ENCODE measurements around the gene GKN1.
"Not testable (repeated sequence)": the region's sequence is repeated elsewhere in the genome, so short reads cannot be mapped to it uniquely, and the experiment has no call there.

GKN1 gene

DNA sequence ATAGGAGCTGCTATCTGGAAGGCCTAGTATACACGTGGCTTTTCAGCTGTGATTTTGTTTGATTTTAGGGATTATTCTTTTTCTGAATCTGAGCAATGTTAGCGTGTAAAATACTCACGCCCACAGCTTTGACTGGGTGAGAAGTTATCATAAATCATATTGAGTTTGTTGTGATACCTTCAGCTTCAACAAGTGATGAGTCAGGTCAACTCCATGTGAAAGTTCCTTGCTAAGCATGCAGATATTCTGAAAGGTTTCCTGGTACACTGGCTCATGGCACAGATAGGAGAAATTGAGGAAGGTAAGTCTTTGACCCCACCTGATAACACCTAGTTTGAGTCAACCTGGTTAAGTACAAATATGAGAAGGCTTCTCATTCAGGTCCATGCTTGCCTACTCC lies at the start of gene GKN1:
Gene GKN1 (plus strand): TSS at position 386 of the 400 bp plus-strand sequence. CDS start 42 bp downstream, outside the sequence.
- no peak for DNase-seq

DNA sequence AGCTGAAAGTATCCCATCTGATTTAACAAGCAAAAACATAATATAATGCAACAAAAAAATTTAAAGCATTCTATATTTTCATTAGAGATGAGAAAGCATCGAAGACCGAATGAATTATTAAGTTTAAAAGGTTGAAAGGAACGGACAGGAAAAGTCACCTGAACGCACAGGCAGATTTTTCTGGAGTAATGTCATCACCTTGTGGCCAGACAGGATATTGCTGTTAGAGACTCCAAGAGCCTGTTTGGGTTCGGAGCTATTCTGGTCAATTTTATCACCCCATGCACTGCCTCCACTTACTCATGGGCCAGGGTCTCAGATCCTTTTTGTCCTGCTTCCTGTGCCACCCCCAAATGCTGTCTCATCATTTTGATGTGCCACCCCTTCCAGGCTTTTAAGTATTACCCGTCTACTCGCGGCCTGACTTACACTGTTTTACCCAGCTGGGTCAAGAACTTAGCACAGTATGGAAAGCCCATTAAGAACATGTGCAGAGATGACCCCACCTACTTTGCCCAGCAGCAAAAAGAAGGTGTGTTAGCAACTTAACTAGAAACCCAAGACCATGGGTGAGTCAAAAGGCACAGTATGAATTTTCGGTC lies 49.0 kb upstream of the GKN1 start:
- peak; percentile 54 to 79 for DNase-seq

DNA sequence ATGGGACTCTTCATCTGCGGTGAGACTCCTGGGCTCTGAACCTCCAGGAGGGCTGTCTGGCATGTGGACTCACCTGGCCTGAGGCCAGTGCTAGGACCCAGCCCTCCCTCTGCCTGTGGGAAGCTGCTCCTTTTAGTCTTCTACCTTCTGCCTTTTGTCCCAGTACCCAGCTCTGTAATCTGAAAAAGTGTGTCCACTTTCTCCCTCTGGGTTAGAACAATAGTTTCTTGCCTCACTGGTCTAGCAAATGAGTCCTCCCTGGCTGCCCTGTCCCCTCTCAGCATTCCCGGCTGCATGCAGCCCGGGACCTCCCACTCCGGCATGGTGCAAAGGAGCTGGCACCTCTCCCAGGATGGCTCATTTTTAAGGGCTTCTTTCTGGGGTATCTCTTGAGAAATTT lies 47.6 kb upstream of the GKN1 start:
- no peak for DNase-seq

DNA sequence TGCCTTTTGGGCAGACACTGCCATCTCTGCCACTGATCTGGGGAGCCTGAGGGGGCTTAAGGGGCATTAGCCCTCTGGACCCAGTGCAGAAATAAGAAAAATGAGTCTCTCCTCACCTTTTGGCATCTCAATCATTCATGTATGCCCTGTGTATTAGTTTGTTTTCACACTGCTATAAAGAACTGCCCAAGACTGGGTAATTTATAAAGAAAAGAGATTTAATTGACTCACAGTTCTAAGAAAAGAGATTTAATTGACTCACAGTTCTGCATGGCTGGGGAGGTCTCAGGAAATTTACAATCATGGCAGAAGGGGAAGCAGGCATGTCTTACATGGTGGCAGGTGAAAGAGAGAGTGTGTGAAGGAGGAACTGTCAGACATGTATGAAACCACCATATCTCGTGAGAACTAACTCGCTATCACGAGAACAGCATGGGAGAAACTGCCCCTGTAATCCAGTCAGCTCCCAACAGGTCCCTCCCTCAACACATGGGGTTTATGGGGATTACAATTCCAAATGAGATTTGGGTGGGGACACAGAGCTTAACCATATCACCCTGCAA lies 43.2 kb upstream of the GKN1 start:
- no peak for DNase-seq

GRCh38 chr2:68931799-68932198 lies 42.6 kb upstream of the GKN1 start:
- no peak for DNase-seq

DNA sequence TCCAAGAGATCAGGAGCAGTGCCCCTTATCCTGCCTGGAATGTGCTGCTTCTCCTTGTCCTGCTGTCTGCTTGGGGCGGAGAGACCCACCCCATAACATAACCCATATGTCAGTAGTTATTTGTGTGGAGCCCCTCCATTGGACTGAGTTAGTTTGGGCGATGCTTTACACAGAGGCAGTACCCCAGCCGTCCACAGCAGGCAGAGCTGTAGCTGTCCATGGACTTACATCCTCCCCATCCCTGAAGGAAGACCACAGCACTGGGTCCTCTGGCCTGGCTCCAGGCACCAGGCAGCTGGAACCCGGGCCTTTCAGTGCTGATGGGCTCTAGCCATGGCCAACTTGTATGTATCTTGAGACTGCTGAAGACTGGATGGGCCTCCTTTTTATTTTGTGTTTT lies 42.0 kb upstream of the GKN1 start:
- no peak for DNase-seq

DNA sequence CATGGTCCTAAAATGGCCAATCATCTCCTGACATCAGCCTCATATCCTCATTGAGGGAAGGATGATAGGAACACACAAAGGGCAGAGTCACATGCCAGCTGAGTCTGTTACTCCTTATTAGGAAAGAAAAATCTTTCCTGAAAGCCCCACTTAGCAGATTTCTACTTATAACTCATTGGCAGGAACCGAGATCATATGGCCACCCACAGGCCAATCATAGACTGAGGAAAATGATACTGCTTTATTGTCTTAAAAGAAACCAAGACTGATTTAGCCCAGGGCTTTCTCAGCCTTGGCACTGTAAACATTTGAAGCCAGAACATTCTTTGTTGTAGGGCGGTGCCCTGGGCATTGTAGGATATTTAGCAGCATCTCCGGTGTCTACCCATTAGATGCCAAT lies 40.4 kb upstream of the GKN1 start:
- DNase-seq = no peak

GRCh38 chr2:68935471-68935870 lies 39.0 kb upstream of the GKN1 start:
- no peak for DNase-seq

- DNase-seq = no peak
These were observed 38.0 kb upstream of the GKN1 start for GRCh38 chr2:68936427-68936826.

DNA sequence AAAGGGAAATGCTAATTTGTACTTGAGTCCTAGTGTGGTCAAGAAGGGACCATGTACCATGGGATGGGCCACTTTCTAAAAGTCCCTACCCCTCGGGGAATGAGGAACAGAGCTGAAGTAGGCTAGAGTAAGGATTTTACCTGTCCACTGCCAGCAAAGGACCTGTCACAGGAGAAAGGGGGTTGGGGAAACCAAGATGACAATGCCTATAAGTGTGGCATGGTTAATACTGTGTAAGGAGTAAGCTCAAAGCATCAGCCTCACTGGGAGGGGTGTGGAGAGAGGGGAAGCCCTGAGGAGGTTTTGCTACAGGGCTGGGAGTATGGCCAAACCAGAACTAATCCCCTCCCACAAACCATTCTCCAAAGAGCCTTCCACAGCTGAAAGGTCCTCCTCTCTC lies 37.5 kb upstream of the GKN1 start:
- no peak for DNase-seq

GRCh38 chr2:68937346-68938055 lies 36.9 kb upstream of the GKN1 start:
- DNase-seq = no peak

- no peak for DNase-seq
These were observed 35.5 kb upstream of the GKN1 start for GRCh38 chr2:68938938-68939337.

DNA sequence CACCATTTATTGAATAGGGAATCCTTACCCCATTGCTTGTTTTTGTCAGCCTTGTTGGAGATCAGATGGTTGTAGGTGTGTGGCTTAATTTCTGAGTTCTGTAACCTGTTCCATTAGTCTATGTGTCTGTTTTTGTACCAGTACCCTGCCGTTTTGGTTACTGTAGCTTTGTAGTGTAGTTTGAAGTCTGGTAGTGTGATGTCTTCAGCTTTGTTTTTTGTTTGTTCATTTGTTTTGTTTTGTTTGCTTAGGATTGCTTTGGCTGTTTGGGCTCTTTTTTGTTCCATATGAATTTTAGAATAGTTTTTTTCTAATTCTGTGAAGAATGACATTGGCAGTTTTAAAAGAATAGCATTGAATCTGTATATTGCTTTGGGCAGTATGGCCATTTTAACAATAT lies 34.5 kb upstream of the GKN1 start:
- DNase-seq = no peak

DNA sequence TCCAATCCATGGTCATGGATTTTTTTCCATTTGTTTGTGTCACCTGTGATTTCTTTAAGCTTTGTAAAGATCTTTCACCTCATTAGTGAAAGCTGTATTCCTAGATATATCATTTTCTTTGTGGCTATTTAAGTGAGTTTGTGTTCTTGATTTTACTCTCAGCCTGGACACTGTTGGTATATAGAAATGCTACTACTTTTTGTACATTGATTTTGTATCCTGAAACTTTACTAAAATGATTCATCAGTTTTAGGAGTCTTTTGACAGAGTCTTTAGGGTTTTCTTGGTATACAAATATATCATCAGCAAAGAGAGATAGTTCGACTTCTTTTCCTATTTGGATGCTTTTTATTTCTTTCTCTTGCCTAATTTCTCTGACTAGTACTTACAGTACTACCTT lies 34.1 kb upstream of the GKN1 start:
- DNase-seq = no peak

DNA sequence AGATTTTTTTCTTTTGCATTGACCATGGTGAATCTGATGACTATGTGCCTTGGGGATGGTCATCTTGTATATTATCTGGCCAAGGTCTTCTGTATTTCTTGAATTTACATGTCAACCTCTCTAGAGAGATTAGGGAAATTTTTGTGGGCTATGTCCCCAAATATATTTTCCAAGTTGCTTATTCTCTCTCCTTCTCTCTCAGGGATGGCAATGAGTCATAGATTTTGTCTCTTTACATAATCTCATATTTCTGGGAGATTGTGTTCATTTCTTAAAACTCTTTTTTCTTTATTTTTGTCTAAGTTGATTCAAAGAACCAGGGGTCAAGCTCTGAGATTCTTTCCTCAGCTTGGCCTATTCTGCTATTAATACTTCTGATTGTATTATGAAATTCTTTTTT lies 31.6 kb upstream of the GKN1 start:
- no peak for DNase-seq

GRCh38 chr2:68943581-68944568 lies 30.6 kb upstream of the GKN1 start:
- DNase-seq = peak; percentile 41 to 62

GRCh38 chr2:68946117-68946516 lies 28.3 kb upstream of the GKN1 start:
- no peak for DNase-seq

GRCh38 chr2:68948710-68949109 lies 25.7 kb upstream of the GKN1 start:
- DNase-seq = no peak

DNA sequence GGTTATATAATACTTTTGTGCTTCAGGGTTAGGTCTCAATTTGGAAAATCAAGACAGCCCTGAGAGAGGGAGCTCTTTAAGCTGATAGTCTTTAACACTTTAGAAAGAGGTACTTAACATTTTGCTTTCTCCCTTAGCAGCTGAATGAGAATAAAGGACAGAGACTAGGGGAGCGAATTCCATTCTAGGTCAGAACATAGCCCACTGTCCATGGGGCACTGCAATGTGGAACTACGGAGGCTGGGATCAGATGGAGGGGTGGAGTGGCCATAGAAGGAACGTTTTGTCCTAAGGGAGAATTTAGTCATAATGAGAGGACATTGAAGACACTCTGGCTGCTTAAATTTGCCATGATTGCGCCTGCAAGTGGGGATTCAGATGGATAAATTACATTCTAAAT lies 22.5 kb upstream of the GKN1 start:
- no peak for DNase-seq

DNA sequence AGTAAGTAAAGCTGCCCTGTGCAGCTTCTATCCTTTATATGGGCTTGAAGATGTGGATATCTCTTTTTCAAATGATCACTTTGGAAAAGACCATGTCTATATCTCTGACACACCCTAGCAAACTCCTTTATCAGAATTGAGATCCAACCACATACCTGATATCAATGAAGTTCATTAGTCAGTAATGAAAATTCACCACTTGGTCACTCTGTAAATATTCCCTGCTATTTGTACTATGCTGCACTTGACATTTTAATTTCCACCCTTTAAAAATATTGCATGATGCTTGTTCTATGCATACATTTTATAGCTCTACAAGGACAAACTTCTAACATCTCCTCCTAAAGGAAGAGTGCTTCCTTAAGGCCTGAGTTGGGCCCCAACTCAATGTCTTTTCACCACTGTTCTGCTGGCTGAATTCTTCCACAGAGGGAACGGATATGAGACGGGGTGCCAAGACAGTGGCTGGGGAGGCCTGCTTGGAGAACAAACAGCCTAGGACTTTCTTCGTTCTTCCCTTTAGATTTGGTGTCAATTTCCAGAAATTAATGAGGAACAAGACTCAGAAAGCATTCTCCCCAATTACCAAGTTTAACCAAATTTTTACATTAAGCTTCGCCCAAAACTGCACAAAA lies 21.4 kb upstream of the GKN1 start, which contains the start of gene GKN2:
Gene GKN2 (minus strand): TSS at position 7 of the 635 bp plus-strand sequence. CDS start 32 bp downstream, outside the sequence.
- DNase-seq = no peak

- DNase-seq = not testable (repeated sequence)
These were observed 19.0 kb upstream of the GKN1 start for GRCh38 chr2:68955432-68955831.

- no peak for DNase-seq
These were observed 15.4 kb upstream of the GKN1 start for GRCh38 chr2:68959001-68959400.

DNA sequence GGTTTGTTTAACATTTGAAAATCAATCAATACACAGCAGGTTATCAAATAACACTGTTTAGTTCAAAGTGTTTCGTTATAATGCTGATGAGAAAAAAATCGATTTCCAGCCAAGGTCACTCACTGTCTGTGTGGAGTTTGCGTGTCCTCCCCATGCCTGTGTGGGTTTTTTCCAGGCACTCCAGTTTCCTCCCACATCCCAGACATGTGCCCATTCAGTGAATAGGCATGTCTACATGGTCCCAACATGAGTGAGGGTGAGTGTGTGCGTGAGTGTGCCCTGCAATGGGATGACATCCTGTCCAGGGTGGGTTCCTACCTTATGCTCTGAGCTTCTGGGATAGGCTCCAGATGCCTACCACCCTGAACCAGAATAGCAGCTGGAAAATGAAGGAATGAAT lies 13.1 kb upstream of the GKN1 start:
- DNase-seq = no peak
